ENCODE data around the gene TPM2. TPM values are rescaled to one million over a fixed set of nuclear protein-coding genes. Genes with fewer than 3 reads are reported as not detected.

The TPM2 gene
- total RNA-seq, 1 donor from 2014 or later, result 966 TPM

GRCh38 chr9:35664531-35665470, 24.9 kb downstream of the TPM2 start, which contains the start of gene ARHGEF39:
TSS of gene ARHGEF39 (minus strand) at chr9:35665195. CDS start at chr9:35665169, 26 bp downstream.
- peak; percentile 89 for DNase-seq
- intact Hi-C loops (cut with DNase I), result loop anchor here (5.0 kb wide), 2 partner anchors 32 to 62 kb away; no protein-coding TSS in a partner anchor

GRCh38 chr9:35662437-35662836, 27.3 kb downstream of the TPM2 start:
- intact Hi-C loops (cut with DNase I), result loop anchor here (5.0 kb wide), 2 partner anchors 35 to 65 kb away; no protein-coding TSS in a partner anchor
- ATAC-seq (ENCODE audit: poor library complexity) (no peak), DNase-seq (no peak)

More at GRCh38 chr9:35664531-35665470, 24.9 kb downstream of the TPM2 start, which contains the start of gene ARHGEF39:
- peak; percentile 89 for ATAC-seq (ENCODE audit: poor library complexity)

DNA sequence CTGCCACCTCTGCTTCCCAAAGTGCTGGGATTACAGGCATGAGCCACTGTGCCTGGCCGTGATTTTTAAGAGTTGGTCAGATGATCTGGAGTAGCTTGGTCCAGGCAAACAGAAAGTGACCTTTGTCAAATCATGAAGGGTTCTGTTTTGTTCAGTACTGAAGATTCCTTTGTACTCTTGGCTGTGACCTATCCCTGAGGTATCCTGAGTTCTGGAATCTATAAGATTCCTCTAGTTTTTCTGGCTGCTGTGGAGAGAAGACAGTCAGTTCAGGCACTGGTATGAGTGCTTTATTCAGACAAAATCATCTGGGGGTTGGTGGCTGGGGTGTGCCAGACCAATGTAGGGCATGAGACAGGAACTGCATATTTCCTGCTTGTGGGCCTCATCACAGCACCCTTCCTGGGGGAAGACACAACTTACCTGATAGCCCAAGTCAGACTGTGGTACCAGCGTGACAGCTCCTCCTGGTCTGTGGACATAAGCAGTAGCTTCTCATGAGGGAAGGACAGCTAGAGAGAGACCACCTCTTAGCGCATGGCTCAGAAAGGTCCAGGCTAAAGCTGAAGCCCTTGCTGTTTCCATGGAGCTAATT, 27.9 kb downstream of the TPM2 start:
- ATAC-seq (ENCODE audit: poor library complexity), result no peak
- intact Hi-C loops (cut with DNase I), result loop anchor here (5.0 kb wide), 2 partner anchors 35 to 65 kb away; no protein-coding TSS in a partner anchor
- no peak for DNase-seq

- no peak for ATAC-seq (ENCODE audit: poor library complexity)
- DNase-seq, result no peak
- intact Hi-C loops (cut with DNase I), result loop anchor here (5.0 kb wide), 2 partner anchors 36 to 66 kb away; no protein-coding TSS in a partner anchor
Observed at GRCh38 chr9:35660966-35661415, 28.7 kb downstream of the TPM2 start.

GRCh38 chr9:35659340-35659739, 30.4 kb downstream of the TPM2 start:
- intact Hi-C loops (cut with DNase I), result no loop called here
- DNase-seq, result no peak

GRCh38 chr9:35658968-35659220, 30.8 kb downstream of the TPM2 start:
- intact Hi-C loops (cut with DNase I), result no loop called here
- peak; percentile 70 for DNase-seq
- peak; percentile 4 for ATAC-seq (ENCODE audit: poor library complexity)

More at GRCh38 chr9:35659340-35659739, 30.4 kb downstream of the TPM2 start:
- peak; percentile 18 for ATAC-seq (ENCODE audit: poor library complexity)

DNA sequence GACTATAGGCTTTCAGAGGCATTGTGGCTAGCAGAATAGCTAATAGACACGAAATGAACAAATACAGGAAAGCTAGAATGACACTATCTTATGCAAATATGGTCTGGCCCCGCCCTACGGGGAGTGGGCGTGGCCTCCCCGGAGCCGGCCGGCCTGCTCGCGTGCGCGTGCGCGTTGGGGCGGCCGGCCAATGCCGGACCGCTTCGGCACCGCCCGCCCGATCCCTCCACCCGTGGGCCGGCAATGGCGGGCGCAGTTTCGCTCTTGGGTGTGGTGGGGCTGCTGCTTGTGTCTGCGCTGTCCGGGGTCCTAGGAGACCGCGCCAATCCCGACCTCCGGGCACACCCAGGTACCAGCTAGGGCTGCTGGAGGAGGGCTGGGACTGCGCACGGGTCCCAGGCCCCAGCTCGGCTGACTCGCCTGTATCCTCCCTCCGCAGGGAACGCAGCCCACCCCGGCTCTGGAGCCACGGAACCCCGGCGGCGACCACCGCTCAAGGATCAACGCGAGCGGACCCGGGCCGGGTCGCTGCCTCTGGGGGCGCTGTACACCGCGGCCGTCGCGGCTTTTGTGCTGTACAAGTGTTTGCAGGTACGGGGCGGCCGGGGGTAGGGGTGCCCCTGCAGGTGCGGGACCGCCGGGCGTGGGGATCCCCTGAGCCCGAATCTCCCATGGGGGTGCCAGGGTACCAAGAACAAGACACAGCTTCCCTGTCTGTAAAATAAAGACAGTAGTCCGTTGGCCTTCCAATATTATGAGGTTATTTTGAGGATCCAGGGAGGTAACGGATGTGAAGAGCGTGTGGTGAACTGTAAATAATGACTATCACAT, 31.4 kb downstream of the TPM2 start, which contains the start of gene CCDC107:
Gene CCDC107, plus strand, starts transcription at position 156 of the 831 bp plus-strand sequence. Its CDS starts 88 bp downstream, at position 244.
- peak; percentile 91 for DNase-seq
- ATAC-seq (ENCODE audit: poor library complexity), result peak; percentile 87
- intact Hi-C loops (cut with DNase I), result no loop called here

- intact Hi-C loops (cut with DNase I), result no loop called here
- DNase-seq, result peak; percentile 98
- ATAC-seq (ENCODE audit: poor library complexity), result peak; percentile 94
Observed at GRCh38 chr9:35657546-35658136, 32.1 kb downstream of the TPM2 start, which contains the start of gene RMRP. TSS of gene RMRP (minus strand) at chr9:35658019.

- peak; percentile 2 for ATAC-seq (ENCODE audit: poor library complexity)
- intact Hi-C loops (cut with DNase I), result no loop called here
- no peak for DNase-seq
Observed at GRCh38 chr9:35656831-35657545, 32.7 kb downstream of the TPM2 start.

GRCh38 chr9:35656348-35656747, 33.4 kb downstream of the TPM2 start:
- ATAC-seq (ENCODE audit: poor library complexity), result no peak
- intact Hi-C loops (cut with DNase I), result no loop called here

DNA sequence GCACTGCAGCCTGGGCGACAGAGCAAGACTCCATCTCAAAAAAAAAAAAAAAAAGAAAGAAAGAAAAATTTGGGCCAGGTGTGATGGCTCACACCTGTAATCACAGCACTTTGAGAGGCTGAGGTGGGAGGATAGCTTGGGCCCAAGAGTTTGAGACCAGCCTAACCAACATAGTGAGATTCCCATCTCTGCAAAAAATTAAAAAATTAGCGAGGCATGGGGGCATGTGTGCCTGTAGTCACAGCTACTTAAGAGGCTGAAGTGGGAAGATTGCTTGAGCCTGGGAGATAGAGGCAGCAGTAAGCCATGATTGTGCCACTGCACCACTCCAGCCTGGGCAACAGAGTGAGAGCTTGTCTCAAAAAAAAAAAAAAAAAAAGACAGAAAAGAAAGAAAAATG, 36.1 kb downstream of the TPM2 start:
- intact Hi-C loops (cut with DNase I), result no loop called here
- ATAC-seq (ENCODE audit: poor library complexity) (no peak), DNase-seq (no peak)

More at GRCh38 chr9:35656348-35656747, 33.4 kb downstream of the TPM2 start:
- no peak for DNase-seq

DNA sequence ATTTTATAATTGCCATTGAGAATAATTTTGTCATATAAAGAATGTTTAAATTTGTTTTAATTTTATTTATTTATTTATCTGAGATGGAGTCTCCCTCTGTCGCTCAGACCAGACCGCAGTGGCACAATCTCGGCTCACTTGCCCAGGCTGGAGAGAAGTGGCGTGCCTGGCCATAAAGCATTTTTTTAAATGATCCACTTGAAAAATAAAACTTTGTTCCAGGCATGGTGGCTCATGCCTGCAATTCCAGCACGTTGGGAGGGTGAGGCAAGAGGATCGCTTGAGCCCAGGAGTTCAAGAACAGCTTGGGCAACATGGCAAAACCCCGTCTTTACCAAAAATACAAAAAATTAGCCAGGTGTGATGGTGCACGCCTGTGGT, 36.9 kb downstream of the TPM2 start:
- no peak for DNase-seq
- ATAC-seq (ENCODE audit: poor library complexity), result no peak
- intact Hi-C loops (cut with DNase I), result no loop called here

DNA sequence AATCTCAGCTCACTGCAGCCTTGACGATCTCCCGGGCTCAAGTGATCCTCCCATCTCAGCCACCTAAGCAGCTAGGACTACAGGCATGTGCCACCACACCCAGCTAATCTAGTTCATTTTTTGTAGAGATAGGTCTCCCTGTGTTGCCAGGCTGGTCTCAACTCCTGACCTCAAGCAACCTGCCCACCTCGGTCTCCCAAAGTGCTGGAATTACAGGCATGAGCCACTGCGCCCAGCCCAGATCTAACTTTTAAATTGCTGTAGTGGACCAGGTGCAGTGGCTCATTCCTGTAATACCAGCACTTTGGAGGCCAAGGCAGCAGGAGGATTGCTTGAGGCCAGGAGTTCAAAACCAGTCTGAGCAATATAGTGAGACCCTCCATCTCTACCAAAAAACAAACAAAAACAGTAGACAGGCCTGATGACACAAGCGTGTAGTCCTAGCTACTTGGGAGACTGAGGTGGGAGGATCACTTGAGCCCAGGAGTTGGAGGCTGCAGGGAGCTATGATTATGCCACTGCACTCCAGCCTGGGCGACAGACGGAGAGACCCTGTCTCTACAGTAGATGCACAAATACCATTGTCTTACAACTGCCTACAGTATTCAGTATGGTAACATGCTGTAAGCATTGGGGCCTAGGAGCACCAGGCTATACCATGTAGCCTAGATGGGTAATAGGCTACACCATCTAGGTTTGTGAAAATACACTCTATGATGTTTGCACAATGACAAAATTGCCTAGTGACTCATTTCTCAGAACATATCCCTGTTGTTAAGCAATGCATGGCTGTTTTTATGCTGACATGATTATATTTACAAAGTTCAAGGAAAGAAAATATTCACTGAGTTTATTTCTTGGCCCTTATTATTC, 37.5 kb downstream of the TPM2 start:
- DNase-seq (no peak), ATAC-seq (ENCODE audit: poor library complexity) (no peak)
- intact Hi-C loops (cut with DNase I), result no loop called here

DNA sequence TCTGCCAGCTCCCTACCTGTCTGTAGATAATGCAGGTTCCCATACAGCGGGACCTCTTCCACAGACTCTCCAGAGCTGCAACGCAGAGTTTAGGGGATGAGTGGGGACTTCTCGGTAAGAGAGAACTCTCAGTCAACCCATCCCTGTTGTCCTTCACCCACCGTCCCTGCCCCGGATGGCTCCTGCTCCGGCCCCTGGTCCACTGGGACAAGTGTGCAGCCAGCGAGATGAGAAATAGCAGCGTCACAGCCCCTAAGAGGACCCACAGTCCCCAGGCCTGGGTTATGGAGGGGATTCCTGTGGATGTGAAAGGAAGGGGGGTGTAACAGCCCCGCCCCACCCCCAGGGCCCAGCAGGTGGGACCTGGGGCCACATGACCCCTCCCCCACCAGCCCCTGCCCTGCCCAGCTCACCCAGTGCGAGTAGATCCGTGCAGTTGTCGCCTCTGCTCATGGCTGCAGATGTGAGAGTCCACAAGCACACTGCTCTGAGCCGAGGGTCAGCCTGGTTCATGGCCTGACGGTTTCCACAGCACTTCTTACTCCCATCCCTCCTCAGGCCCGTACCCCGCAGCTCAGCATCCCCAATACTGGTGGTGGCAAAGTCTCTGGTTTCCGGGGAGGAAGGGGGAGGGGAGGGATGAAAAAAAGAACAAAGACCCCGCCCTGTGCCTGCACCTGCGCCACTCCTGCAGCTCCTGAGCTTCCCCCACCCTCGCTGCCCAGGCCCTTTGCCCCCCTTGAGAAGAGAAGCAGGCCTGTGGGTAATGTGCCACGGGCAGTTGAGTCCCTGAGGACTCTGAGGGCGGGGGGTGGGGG, 39.2 kb downstream of the TPM2 start, which contains the start of gene SIT1:
Gene SIT1, minus strand, starts transcription at position 591 of the 818 bp plus-strand sequence. Its CDS starts 78 bp downstream, at position 513.
- intact Hi-C loops (cut with DNase I), result no loop called here
- no peak for ATAC-seq (ENCODE audit: poor library complexity)
- DNase-seq, result no peak

GRCh38 chr9:35649431-35650340, 40.0 kb downstream of the TPM2 start:
- intact Hi-C loops (cut with DNase I), result loop anchor here (10.0 kb wide), 1 partner anchor 235 kb away; no protein-coding TSS in a partner anchor
- DNase-seq (peak; percentile 59), ATAC-seq (ENCODE audit: poor library complexity) (no peak)
